ENCODE results near the gene CDCA4. TPM values are rescaled to one million over a fixed set of nuclear protein-coding genes. Genes with fewer than 3 reads are reported as not detected.

CDCA4 gene
- total and polyA plus RNA-seq, 2 experiments from 2014 or later: 13.6 to 17.1 TPM

DNA sequence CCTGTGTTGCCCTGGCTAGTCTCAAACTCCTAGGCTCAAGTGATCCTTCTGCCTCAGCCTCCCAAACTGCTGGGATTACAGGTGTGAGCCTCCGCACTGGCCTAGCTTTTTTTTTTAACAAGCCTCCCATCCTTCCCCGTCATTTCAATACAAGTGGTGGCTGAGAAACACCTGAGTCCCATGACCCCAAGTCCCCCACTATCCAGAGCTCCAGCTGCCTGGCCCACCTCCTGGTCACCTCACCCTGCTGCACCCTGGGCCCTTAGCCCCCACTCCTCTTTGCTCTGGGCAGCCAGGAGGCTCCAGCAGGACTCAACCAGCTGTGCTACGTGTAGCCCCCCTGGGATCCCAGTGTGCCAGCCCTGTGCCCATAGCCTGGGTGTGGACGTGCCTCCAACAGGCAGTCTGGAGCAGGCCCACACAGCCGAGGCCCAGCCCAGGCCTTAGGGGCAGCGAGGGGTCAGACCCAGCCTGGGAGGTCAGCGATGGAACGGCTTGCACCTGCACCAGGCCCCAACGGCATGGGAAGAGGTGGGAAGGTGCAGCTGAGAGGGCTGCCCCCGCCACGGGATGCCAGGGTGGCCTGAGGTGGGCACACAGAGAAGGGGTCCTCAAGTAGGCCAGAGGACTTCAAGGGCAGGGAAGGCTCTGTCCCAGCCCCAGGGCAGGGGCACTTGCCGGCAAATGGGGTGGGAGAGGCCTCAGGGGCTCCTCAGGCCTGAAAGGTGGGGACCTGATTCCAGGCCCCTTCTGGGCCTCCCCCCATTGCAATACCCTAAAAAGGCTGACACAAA is 49.2 kb downstream of the CDCA4 start:
- Histone ChIP-seq H3K4me1 (ENCODE audit: insufficient read depth) (peaks cover 63% of the 10 kb centered on the region), H3K79me2 (no peaks in the 10 kb centered on the region), H4K20me1 (ENCODE audit: insufficient read depth, poor library complexity, severe bottlenecking) (no peaks in the 10 kb centered on the region), H3K9me2 (replicated peaks; ENCODE audit: insufficient read depth) (no peaks in the 10 kb centered on the region), H3K27me3 (peaks cover 2% of the 10 kb centered on the region), H3K36me3 (replicated peaks; ENCODE audit: insufficient read depth, low read depth) (no peaks in the 10 kb centered on the region), H3K4me2 (peak overlapping the region; percentile 44), H3K9me3 (ENCODE audit: low read depth) (no peaks in the 10 kb centered on the region), H3K27ac (peak overlapping the region; percentile 87), H2AFZ (no peak overlapping the region), H3K4me3 (no peak overlapping the region)
- WGBS (ENCODE audit: low lambda C conversion rate, missing lambda C conversion rate): 96% methylated on average over 12 of the region's 12 CpGs
- TF ChIP-seq, protein P1, sequence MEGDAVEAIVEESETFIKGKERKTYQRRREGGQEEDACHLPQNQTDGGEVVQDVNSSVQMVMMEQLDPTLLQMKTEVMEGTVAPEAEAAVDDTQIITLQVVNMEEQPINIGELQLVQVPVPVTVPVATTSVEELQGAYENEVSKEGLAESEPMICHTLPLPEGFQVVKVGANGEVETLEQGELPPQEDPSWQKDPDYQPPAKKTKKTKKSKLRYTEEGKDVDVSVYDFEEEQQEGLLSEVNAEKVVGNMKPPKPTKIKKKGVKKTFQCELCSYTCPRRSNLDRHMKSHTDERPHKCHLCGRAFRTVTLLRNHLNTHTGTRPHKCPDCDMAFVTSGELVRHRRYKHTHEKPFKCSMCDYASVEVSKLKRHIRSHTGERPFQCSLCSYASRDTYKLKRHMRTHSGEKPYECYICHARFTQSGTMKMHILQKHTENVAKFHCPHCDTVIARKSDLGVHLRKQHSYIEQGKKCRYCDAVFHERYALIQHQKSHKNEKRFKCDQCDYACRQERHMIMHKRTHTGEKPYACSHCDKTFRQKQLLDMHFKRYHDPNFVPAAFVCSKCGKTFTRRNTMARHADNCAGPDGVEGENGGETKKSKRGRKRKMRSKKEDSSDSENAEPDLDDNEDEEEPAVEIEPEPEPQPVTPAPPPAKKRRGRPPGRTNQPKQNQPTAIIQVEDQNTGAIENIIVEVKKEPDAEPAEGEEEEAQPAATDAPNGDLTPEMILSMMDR (IDR thresholded peaks at IDR 0.05; ENCODE audit: poor library complexity): no peak
- TF ChIP-seq EZH2 (IDR thresholded peaks at IDR 0.05; ENCODE audit: borderline replicate concordance) (no peak), EZH2phosphoT487 (IDR thresholded peaks at IDR 0.05; ENCODE audit: low read depth, severe bottlenecking, unreplicated experiment) (no peak)
- DNase-seq (ENCODE audit: low spot score): no peak

DNA sequence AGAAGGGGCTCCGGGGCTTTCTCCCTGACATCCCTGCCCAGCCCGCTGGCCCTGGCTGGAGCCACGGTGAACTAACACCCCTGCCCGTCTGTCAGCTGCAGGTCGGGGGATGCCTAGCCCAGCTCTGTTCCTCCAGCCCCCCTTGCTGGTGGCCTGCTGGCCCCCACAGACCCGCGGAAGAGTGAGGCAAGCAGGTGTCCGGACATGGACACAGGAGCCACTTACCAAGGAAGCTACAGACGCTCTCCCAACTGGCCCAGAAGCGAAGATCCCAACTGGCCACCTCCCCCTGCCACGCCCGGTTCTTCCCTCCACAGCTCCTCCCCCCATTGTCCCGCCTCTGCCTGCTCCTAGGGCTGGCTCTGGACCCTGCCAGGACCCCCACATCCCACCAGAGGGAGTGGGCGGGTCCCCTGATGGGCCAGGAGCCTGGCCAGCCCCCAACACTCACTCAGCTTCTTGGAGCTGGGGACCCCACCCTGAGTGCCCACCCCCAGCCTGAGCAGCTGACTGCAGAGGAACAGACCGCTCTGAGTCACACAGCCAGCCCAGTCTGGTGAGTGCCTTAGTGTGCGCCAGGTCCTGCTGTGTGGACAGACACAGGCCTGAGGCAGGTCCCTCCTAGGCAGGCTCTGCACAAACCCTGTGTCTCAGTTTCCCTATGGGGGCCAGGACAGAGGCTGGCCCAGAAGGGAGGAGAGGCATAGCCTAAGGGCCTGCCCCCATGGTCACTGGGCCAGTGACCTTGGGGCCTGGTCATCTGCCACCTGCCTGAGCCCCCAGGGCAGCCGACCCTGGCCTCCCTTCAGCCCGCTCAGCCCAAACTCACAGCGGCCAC is 50.4 kb downstream of the CDCA4 start:
- 85% methylated on average over 15 of the region's 19 CpGs for WGBS (ENCODE audit: low lambda C conversion rate, missing lambda C conversion rate)
- Histone ChIP-seq H3K27me3 (peaks cover 4% of the 10 kb centered on the region), H3K4me3 (no peak overlapping the region), H2AFZ (no peak overlapping the region), H3K79me2 (no peaks in the 10 kb centered on the region), H3K4me1 (ENCODE audit: insufficient read depth) (peaks cover 58% of the 10 kb centered on the region), H3K4me2 (no peak overlapping the region), H3K9me3 (ENCODE audit: low read depth) (no peaks in the 10 kb centered on the region), H3K36me3 (replicated peaks; ENCODE audit: insufficient read depth, low read depth) (no peaks in the 10 kb centered on the region), H4K20me1 (ENCODE audit: insufficient read depth, poor library complexity, severe bottlenecking) (no peaks in the 10 kb centered on the region), H3K27ac (peak overlapping the region; percentile 27), H3K9me2 (replicated peaks; ENCODE audit: insufficient read depth) (no peaks in the 10 kb centered on the region)
- peak; percentile 66 for DNase-seq (ENCODE audit: low spot score)
- TF ChIP-seq, protein P1 (IDR thresholded peaks at IDR 0.05; ENCODE audit: poor library complexity): no peak
- TF ChIP-seq EZH2 (IDR thresholded peaks at IDR 0.05; ENCODE audit: borderline replicate concordance) (no peak), EZH2phosphoT487 (IDR thresholded peaks at IDR 0.05; ENCODE audit: low read depth, severe bottlenecking, unreplicated experiment) (no peak)

DNA sequence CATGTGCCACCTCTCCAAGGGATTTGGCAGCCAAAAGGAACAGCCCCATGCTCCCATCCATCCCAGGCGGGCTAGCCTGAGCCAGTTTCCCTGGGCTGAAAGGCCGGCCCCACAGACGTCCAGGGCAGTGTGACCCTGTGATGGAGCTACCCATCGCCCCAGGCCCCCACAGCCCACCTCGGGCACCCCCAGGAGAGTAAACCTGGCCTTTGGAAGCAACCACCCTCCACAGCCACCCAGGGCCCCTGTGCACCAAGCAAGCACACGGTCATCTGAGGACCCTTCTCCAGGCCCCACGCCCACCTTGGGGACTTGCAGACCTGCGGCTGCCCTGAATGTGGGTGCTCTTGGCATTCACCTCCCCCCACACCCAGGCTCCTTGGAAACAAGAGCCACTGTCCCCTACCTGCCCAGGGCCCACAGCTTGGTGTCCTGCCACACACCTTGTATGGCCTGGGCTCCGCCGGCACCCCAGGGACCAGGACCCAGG is 51.1 kb downstream of the CDCA4 start:
- no peak overlapping the region for H3K4me3 ChIP-seq
- no peak for DNase-seq (ENCODE audit: low spot score)
- H3K27me3 ChIP-seq: peaks cover 4% of the 10 kb centered on the region
- no peaks in the 10 kb centered on the region for H3K36me3 ChIP-seq (replicated peaks; ENCODE audit: insufficient read depth, low read depth)
- H3K4me2 ChIP-seq: no peak overlapping the region
- no peak overlapping the region for H3K27ac ChIP-seq
- H3K9me2 ChIP-seq (replicated peaks; ENCODE audit: insufficient read depth): no peaks in the 10 kb centered on the region
- no peaks in the 10 kb centered on the region for H4K20me1 ChIP-seq (ENCODE audit: insufficient read depth, poor library complexity, severe bottlenecking)
- no peak overlapping the region for H2AFZ ChIP-seq
- H3K4me1 ChIP-seq (ENCODE audit: insufficient read depth): peaks cover 58% of the 10 kb centered on the region
- H3K79me2 ChIP-seq: no peaks in the 10 kb centered on the region
- WGBS (ENCODE audit: low lambda C conversion rate, missing lambda C conversion rate): 95% methylated on average over 10 of the region's 10 CpGs
- H3K9me3 ChIP-seq (ENCODE audit: low read depth): no peaks in the 10 kb centered on the region
- TF ChIP-seq, protein P1 (IDR thresholded peaks at IDR 0.05; ENCODE audit: poor library complexity): no peak
- TF ChIP-seq EZH2phosphoT487 (IDR thresholded peaks at IDR 0.05; ENCODE audit: low read depth, severe bottlenecking, unreplicated experiment) (no peak), EZH2 (IDR thresholded peaks at IDR 0.05; ENCODE audit: borderline replicate concordance) (no peak)

All from hepatocyte (in vitro differentiated cells).